ENCODE data around the gene KEAP1. TPM values are rescaled to one million over a fixed set of nuclear protein-coding genes. Genes with fewer than 3 reads are reported as not detected.
A peak's percentile ranks its signal among the peaks of the same experiment; 100 is the strongest.
"Not testable (repeated sequence)": the region's sequence is repeated elsewhere in the genome, so short reads cannot be mapped to it uniquely, and the experiment has no call there.

The KEAP1 gene
- total RNA-seq, 2 donors from 2014 or later: 52.3 to 54.5 TPM

DNA sequence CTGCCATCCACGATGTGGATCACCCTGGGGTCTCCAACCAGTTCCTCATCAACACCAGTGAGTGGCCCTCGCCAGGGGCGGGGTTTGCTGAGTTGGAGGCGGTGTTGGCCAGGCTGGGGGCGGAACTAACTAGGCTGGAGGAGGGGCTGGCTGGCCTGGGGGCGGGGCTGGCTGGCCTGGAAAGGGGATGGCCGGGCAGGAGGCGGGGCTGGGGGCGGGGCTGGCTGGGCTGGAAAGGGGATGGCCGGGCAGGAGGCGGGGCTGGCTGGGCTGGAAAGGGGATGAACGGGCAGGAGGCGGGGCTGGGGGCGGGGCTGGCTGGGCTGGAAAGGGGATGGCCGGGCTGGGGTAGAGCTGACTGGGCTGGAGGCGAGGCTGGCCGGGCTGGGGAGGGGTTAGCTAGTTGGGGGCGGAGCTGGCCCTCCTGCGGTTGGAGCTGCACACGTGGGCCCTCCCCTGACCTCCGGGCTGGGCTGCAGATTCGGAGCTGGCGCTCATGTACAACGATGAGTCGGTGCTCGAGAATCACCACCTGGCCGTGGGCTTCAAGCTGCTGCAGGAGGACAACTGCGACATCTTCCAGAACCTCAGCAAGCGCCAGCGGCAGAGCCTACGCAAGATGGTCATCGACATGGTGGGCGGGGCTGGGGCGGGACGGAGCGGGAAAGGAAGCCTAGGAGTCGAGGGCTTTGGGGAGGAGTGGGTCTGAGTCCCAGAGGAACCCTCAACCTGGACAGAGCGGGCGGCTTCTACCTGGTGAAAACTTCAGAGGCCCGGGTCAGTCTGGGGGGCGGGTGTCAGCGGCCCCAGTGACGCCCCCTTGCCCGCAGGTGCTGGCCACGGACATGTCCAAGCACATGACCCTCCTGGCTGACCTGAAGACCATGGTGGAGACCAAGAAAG is 41.9 kb downstream of the KEAP1 start:
- intact Hi-C loops (cut with DNase I, micrococcal nuclease): no loop called here
- ATAC-seq: peak; percentile 96
- DNase-seq: peak; percentile 96 to 98

- intact Hi-C loops (cut with DNase I, micrococcal nuclease): no loop called here
- no peak for ATAC-seq
- no peak for DNase-seq
Observed at GRCh38 chr19:10460714-10461046, 42.5 kb downstream of the KEAP1 start.

DNA sequence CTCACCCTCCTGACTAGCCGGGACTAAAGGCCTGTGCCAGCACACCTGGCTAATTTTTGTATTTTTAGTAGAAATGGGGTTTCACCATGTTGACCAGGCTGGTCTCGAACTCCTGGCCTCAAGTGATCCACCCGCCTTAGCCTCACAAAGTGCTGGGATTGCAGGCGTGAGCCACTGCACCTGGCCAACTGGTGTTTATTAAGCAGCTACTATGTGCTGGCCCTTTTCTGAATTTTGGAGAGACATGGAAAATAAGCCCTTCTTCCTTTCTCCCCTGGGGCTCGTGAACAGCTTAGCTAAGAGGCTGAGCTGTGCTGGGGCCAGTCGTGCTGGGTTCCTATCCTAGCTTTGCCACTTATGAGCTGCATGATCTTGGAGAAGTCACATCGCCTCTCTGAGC is 44.4 kb downstream of the KEAP1 start:
- DNase-seq; ATAC-seq; intact Hi-C loops (cut with DNase I, micrococcal nuclease): not testable (repeated sequence)

GRCh38 chr19:10454267-10454666 is 48.9 kb downstream of the KEAP1 start:
- ATAC-seq: no peak
- intact Hi-C loops (cut with DNase I, micrococcal nuclease): no loop called here
- no peak for DNase-seq

DNA sequence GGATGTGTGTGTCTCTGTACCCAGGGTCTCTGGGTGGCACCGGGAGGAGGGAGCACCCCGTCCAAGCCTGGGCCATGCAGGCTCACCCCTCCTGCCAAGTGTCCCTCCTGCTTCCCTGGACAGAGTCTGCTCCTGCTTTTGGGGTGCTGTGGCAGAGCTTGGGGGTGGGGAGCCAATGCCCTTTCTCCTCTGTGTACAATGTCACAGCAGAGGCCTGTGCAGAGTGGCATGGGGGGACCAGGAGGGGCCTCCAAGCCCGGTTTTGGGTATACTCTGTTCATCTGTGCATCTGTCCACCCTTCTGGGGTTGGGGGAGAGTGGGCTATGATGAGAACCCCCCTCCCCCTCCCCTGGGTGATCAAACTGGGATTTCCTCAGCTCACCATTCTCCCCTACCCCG is 49.3 kb downstream of the KEAP1 start:
- intact Hi-C loops (cut with DNase I, micrococcal nuclease): no loop called here
- DNase-seq: no peak
- no peak for ATAC-seq

DNA sequence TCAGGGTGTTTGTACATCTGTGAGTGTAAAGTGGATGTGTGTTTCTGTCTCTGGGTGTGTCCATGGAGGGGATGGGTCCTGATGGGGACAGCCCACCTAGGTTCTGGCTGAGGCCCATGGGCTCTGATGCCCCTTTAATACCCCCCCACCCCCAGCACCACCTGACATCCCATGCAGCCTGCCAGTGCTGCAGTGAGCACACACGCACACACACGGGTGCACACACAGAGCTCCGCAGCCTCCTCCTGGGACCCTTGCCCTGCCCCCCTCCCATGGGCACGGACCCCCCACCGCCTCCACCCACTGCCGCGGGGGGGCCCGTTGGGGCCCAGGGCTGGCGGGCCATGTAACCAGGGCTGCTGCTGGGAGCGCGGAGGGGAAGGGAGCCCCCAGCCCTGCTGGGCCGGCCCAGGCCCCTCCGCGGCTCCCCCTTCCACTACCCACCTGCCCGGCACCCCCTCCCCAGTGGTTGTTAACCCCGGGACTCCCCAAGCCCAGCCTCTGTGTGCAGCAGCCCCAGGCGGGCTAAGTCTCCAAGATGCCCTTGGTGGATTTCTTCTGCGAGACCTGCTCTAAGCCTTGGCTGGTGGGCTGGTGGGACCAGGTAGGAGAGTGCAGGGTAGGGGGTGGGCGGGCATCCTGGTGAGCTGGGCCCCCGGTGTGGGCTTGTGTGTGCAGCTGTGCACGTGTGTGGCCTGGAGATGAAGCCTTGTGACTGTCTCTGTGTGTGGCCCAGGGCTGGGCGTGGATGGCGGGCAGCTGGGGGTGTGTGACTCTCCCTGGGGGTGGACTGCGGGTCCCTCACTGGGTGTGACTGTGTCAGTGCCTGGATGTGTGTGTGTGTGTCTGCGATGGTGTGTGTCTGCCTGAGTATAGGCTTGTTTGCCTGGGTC is 50.2 kb downstream of the KEAP1 start:
- intact Hi-C loops (cut with DNase I, micrococcal nuclease): no loop called here
- DNase-seq (no peak), ATAC-seq (no peak)

GRCh38 chr19:10450853-10451609 is 52.1 kb downstream of the KEAP1 start:
- DNase-seq (peak; percentile 95 to 96), ATAC-seq (peak; percentile 78)
- intact Hi-C loops (cut with DNase I, micrococcal nuclease): no loop called here

- DNase-seq (no peak), ATAC-seq (no peak)
- intact Hi-C loops (cut with DNase I, micrococcal nuclease): no loop called here
Observed at GRCh38 chr19:10450191-10450852, 52.8 kb downstream of the KEAP1 start.

- no peak for ATAC-seq
- no peak for DNase-seq
- intact Hi-C loops (cut with DNase I, micrococcal nuclease): no loop called here
Observed at GRCh38 chr19:10449037-10449436, 54.1 kb downstream of the KEAP1 start.

- intact Hi-C loops (cut with DNase I, micrococcal nuclease): no loop called here
- ATAC-seq (no peak), DNase-seq (no peak)
Observed at GRCh38 chr19:10442698-10443097, 60.5 kb downstream of the KEAP1 start.

DNA sequence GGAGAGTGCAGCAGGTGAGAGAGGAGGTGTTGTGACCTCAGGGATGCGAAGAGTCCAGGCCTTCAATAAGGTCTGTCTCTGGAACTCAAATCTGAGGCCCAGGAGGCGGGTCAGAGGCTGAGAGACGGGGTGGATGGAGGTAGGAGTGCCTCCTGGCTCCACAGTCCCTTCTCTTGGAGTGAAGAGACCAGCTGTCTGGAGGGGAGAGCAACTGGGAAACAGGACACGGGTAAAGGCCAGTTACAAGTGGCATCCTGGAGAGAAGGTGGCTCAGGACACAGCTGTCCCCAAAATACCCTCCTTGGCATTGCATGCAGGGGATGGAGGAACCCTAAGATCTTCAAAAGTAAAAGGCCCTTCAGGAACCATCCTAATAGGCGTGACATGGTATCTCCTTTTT is 63.6 kb downstream of the KEAP1 start:
- ATAC-seq (no peak), DNase-seq (no peak)
- intact Hi-C loops (cut with DNase I, micrococcal nuclease): no loop called here

Small RNA genes lying within 50 kb of the gene (microRNA-seq; reads per million reads assigned to microRNA genes)
- 0 to 0.53 reads per million in 2 donors for gene MIR1238

Other genes starting within 250 kb of the KEAP1 start
- 1 to 10 TPM; 7.7 to 8.7 TPM for gene ICAM1, start 232.2 kb downstream of the KEAP1 start, total RNA-seq
- gene ICAM4, start 216.4 kb downstream of the KEAP1 start, total RNA-seq: under 1 TPM in 1 of 2 donors, not detected in 1; 0.53 TPM
- 1 to 10 TPM in 1 of 2 donors, under 1 TPM in 1; 0.76 to 1.1 TPM for gene ICAM5, start 213.4 kb downstream of the KEAP1 start, total RNA-seq
- gene ZGLP1, start 193.5 kb downstream of the KEAP1 start, total RNA-seq: 1 to 10 TPM; 1.6 to 2.8 TPM
- 10 to 100 TPM; 11.2 to 11.8 TPM for gene FDX2, start 187.3 kb downstream of the KEAP1 start, total RNA-seq
- 10 to 100 TPM; 51.0 to 63.7 TPM for gene RAVER1, start 169.8 kb downstream of the KEAP1 start, total RNA-seq
- 10 to 100 TPM; 29.8 to 30.6 TPM for gene ICAM3, start 163.7 kb downstream of the KEAP1 start, total RNA-seq
- 100 to 1,000 TPM in 1 of 2 donors, 10 to 100 TPM in 1; 91.1 to 104 TPM for gene TYK2, start 122.8 kb downstream of the KEAP1 start, total RNA-seq
- gene CDC37, start 99.8 kb downstream of the KEAP1 start, total RNA-seq: 100 to 1,000 TPM; 129 to 161 TPM
- 10 to 100 TPM; 13.8 to 14.3 TPM for gene PDE4A, start 82.8 kb downstream of the KEAP1 start, total RNA-seq
- under 1 TPM; 0.15 to 0.20 TPM for gene S1PR5, start 14.1 kb upstream of the KEAP1 start, total RNA-seq
- 10 to 100 TPM; 87.0 to 93.9 TPM for gene ATG4D, start 40.5 kb upstream of the KEAP1 start, total RNA-seq
- 10 to 100 TPM; 12.9 to 14.9 TPM for gene KRI1, start 62.7 kb upstream of the KEAP1 start, total RNA-seq
- 10 to 100 TPM in 1 of 2 donors, 1 to 10 TPM in 1; 9.3 to 12.5 TPM for gene CDKN2D, start 65.6 kb upstream of the KEAP1 start, total RNA-seq
- gene AP1M2, start 84.0 kb upstream of the KEAP1 start, total RNA-seq: 100 to 1,000 TPM; 116 to 158 TPM
- 100 to 1,000 TPM; 124 to 153 TPM for gene SLC44A2, start 122.2 kb upstream of the KEAP1 start, total RNA-seq
- 100 to 1,000 TPM; 129 to 181 TPM for gene ILF3, start 151.0 kb upstream of the KEAP1 start, total RNA-seq
- gene QTRT1, start 198.1 kb upstream of the KEAP1 start, total RNA-seq: 10 to 100 TPM; 76.9 to 78.6 TPM
- gene DNM2, start 214.7 kb upstream of the KEAP1 start, total RNA-seq: 100 to 1,000 TPM; 446 to 618 TPM